Endometrial microvascular endothelial cells (primary cell): ENCODE data around the gene PRR3. TPM values are rescaled to one million over a fixed set of nuclear protein-coding genes. Genes with fewer than 3 reads are reported as not detected.
"Not testable (repeated sequence)": the region's sequence is repeated elsewhere in the genome, so short reads cannot be mapped to it uniquely, and the experiment has no call there.

Experiments
- in situ Hi-C: cut with HindIII; loops from 2 replicates; pipeline ENCODE4 v1.10.0; 2017; ENCODE audit warnings: low sequenced_read_pairs, low pct_unique_long_range_greater_than_20kb; ENCODE audit errors: inconsistent ontology term
- total RNA-seq: library from RNA; depleted of rRNA; stranded (reverse); fragments of >200 nt; gene quantifications from one replicate; pipeline ENCODE4 v1.2.3, GENCODE V29; 2015; ENCODE audit errors: inconsistent ontology term

PRR3 gene, protein sequence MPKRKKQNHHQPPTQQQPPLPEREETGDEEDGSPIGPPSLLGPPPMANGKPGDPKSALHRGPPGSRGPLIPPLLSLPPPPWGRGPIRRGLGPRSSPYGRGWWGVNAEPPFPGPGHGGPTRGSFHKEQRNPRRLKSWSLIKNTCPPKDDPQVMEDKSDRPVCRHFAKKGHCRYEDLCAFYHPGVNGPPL
- 2.2 TPM for total RNA-seq

DNA sequence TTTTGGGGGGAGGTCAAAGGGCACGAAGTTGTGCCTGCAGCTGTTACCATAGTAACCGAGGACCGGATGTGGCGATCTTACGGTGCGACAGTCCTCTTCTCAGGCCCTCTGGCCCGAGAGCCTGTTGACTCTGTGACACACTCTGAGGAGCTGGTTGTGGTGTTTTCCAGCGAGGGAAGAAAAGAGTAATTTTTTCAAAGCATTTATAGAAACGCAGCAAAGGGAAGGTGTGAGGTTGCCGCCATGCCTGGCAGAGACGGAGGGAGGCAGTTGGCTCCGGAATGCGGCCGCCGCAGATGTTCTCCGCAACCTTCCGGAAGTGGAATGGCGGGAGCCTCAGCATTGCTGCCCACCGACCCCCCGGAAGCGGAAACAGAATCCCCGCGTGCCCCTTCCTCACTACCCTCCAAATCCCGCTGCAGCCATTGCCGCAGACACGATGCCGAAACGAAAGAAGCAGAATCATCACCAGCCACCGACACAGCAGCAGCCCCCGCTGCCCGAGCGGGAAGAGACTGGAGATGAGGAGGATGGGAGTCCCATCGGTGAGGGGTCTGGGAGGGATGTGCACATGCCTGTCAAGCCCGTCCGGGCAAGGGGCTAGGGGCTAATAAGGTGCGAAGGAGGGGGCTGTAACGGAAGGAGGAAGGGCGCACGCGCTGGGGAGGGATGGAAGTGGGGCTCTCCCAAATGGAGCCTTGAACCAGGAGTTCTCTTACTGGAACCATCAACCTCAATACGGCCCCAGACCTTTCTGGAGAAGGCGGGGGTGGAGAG is at the start of gene PRR3:
PRR3 (plus strand) TSS at position 390 of the 777 bp plus-strand sequence; CDS start at position 440, 50 bp downstream.
- in situ Hi-C loops: no loop called here

DNA sequence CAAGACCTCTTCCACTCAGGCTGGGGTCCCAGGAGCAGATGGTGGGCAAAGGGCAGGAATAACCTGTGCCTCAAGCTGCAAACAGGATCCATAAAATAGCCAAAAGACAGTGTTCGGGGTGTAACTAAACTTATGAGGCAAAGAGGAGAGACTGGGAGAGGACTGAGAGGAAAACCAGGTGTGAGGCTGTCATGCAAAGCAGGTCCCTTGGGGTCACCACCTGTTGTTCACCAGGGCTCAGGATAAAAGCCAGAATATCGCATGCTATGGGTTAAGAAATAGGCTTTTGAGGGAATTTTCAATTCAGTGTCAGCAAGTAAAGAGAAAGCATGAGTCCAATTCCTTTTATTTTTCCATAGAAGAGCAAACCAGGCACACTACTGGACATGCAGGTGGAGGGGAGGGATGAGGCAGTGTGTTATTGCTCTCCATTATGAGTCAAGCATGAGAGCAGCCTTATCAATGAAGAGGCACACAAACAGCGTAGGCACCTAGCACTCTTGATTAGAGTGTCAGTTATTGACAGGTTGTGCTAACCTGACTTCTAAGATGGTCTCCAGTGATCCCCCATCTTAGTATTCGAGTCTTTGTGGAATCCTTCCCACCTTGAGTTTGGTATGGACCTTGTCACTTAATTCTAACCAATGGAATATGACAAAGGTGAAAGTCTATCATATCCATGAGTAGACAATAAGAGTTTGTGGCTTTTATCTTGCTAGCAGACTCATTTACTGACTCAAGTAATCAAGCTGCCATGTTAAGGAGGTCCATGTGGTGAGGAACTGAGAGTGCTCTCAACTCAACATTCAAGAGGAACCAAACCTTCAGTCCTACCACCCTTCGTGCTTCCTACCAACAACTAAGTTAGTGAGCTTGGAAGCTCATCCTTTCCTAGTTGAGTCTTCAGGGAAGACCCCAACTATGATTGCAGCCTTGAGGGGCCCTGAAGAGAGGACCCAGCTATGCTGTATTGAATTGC is 49.0 kb upstream of the PRR3 start:
- in situ Hi-C loops: no loop called here

DNA sequence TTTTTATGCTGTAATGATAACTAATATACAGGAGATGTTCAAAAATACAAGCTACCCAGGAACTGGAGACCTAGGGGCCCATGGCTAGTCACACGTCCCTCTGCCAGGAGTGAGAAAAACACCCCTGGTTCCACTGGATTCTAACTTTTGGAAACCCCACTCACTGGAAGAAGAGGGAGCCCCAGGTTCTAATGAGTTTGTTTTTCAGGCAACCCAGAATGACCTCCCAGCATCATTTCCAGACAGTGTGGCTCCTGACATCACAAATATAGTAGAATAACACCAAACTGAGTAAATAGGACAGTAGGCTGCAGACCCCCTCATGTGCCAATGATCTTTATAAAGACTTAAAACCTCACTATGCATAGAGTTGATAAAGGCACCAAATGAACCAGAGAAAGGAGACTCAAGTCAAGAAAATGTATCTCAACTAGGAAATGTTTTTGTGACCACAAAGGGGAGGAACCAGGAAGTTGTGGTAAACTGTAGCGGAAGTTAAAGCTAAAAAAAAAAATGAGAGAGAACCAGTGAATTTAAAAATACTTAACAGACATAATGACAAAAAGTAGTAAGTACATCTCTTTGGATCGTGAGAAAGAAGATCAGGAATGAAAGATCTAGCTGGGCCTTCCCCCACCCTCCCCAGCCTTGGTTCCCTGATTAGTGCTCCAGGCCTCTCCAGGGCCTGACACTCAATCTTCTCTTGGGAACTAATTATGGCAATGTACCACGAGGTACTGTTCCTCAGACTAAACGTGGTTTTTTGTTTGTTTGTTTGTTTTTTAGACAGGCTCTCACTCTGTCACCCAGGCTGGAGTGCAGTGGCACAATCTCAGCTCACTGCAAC is 48.0 kb upstream of the PRR3 start:
- in situ Hi-C loops: no loop called here

DNA sequence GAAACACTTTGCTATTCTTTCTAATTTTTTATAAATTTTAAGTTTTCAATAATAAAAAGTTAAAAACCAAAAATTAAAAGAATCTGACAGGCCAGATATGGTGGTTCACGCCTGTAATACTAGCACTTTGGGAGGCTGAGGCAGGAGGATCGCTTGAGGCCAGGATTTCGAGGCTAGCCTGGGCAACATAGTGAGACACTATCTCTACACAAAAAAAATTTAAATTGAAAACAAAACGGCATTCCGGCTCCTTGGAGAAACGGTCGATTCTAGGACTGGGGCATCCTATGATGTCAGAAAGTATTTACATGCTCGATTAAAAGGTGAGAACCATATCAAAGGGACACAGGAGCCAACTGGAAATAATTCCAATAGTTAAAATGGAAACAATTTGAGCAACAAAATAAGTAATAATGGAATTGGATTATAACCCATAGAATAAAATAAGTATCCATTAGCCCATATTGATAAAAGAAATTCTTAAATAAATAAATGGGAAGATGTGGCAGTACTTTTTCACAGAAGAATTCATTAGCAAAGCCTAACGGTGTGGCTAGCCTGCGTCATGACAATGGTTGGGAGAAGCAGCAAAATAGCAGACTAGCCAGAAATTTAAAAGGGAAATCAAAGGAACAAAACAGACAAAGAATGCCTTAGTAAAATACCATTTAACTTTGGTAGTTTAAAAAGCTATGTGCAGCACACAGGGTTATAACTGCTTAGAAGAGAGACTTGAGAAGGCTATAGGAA is 46.5 kb upstream of the PRR3 start:
- in situ Hi-C loops: no loop called here

DNA sequence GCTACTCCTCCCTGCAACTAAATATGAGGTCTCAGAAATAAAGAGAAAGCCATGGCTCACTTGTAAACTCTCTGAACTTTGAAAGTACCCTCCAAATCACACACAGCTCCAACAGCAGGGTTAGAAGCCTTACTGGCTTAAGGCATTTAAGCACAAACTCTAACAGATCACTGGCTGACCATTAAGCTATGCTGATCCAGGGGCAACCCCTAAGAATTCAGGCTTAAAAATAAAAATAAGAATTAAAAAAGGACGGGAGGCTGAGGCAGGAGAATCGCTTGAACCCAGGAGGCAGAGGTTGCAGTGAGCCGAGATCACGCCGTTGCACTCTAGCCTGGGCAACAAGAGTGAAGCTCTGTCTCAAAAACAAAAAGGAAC is 45.9 kb upstream of the PRR3 start:
- in situ Hi-C loops: no loop called here

DNA sequence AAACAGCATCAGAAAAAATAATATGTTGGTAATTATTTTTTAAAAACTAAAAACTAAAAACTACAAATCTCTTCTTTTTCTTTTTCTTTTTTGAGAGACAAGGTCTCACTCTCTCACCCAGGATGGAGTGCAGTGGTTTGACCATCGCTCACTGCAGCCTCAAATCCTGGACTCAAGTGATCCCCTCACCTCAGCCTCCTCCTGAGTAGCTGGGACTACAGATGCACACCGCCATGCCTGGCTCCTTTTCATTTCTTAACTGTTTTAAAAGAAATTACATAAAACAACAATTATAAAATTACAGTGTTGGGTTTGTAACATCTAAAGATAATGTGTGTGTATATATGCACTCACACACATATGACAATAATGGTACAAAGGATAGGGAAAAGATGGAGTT is 43.6 kb upstream of the PRR3 start:
- in situ Hi-C loops: no loop called here

DNA sequence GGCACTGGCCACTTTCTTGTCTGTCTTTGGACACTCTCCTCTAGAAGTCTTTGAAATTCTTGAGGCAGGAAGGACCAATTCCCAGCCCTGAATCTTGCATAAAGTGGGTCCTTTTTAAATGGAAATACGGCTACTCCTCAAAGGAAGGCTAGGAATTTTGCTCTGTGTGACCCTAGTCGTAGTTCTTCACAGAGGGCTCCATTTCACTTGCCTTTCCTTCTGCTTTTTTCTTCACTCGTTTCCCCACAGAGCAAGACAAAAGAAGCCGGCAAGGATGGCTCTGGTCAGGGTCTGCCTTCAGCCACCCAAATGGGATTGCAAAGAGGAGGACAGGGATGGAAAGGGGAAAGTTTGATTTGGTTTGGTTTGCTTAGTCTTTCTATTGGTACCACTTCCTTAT is 42.0 kb upstream of the PRR3 start:
- in situ Hi-C loops: no loop called here

DNA sequence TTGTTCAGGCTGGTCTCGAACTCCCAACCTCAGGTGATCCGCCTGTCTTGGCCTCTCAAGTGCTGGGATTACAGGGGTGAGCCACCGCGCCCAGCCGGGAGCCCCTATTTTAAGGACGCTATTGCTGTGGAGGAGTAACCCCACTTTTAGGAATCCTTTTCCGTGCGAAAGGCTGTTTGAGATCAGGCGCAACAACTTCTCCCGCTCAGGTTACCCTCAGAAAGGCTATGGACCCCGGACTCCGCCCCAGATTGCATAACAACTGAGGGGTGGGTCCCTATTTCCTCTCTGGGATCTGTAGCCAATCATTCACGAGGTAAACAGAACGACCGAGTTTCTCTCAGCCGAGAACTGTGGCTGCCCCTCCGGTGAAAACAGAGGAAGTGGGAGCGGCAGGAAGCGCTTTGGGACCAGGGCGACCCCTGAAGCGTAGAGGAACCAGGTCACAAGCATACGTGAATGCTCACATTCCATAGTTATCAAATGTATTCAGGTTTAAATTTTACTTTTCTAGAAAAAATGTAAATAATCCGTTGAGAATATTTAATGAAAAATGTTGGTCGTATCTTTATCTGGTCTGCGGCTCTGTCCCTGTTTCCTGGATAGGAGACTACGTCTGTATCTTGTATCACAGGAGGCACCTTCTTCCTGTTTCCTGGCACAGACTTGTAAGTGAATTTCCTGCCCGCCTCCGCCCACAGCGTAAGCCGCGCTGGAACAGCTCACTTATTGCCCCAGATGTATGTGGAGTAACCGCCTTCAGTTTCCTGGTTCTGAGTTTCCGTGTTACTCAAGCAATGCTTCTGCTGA is 40.9 kb upstream of the PRR3 start:
- in situ Hi-C loops: no loop called here

DNA sequence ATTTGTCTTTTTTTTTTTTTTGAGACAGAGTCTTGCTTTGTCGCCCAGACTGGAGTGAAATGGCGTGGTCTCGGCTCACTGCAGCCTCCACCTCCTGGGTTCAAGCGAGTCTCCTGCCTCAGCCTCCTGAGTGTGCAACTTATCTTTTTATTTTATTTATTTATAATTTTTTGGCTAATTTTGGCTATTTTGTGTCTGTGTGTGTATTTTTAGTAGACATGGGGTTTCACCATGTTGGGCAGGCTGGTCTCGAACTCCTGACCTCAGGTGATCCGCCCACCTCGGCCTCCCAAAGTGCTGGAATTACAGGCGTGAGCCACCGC is 40.4 kb upstream of the PRR3 start:
- in situ Hi-C loops: not testable (repeated sequence)

DNA sequence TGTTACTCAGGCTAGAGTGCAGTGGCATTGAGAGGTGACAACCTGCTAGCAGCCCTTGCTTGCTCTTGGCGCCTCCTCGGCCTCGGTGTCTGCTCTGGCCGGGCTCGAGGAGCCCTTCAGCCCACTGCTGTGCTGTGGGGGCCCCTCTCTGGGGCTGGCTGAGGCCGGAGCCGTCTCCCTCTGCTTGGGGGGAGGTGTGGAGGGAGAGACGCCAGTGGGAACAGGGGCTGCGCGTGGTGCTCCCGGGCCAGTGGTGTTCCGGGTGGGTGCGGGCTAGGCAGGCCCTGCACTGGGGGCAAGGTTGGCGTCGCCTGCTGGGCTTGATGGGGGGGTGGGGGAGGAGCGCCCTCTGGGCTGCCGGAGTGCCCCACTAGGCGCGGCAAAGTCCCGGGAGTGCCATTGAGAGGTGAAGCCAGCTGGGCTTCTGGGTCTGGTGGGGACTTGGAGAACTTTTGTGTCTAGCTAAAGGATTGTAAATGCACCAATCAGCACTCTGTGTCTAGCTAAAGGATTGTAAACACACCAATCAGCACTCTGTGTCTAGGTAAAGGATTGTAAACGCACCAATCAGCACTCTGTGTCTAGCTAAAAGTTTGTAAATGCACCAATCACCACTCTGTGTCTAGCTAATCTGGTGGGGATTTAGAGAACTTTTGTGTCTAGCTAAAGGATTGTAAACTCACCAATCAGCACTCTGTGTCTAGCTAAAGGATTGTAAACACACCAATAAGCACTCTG is 39.2 kb upstream of the PRR3 start:
- in situ Hi-C loops: not testable (repeated sequence)

DNA sequence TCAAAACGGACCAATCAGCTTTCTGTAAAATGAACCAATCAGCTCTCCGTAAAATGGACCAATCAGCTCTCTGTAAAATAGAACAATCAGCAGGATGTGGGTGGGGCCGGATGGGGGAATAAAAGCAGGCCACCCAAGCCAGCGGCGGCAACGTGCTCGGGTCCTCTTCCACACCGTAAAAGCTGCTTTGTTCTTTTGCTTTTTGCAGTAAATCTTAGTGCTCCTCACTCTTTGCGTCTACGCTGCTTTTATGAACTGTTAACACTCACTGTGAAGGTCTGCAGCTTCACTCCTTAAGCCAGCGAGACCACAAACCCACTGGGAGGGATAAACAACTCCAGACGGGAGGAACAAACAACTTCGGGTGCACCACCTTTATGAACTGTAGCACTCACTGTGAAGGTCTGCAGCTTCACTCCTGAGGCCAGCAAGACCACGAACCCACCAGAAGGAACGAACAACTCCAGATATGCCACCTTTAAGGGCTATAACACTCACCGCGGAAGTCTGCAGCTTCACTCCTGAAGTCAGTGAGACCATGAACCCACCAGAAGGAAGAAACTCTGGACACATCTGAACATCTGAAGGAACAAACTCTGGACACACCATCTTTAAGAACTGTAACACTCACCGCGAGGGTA is 38.5 kb upstream of the PRR3 start:
- in situ Hi-C loops: not testable (repeated sequence)

DNA sequence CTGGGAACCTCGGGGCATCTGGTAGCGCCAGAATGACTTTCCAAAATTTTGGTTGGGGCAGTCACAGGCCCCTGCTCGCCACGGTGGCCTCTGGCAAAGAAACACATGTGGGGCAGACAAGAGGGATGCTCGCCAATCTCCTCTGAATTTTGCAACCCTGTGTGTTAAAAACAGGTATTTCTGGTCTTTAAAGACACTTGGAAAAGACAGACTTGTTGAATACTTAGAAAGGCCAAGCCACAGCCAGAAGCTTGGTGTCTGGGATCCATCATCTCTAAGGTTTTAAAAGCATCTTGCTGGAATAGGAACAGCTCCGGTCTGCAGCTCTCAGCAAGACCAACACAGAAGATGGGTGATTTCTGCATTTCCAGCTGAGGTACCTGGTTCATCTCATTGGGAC is 36.6 kb upstream of the PRR3 start:
- in situ Hi-C loops: no loop called here

DNA sequence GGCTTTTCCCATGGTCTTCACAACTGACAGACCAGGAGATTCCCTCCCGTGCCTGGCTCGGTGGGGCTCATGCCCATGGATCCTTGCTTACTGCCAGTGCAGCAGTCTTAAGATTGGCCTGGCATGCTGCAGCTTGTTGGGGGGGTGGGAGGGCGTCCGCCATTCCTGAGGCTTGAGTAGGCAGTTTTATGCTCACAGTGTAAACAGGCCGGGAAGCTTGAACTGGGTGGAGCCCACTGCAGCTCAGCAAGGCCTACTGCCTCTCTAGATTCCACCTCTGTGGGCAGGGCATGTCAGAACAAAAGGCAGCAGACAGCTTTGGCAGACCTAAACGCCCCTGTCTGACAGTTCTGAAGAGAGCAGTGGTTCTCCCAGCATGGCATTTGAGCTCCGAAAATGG is 36.0 kb upstream of the PRR3 start:
- in situ Hi-C loops: not testable (repeated sequence)

DNA sequence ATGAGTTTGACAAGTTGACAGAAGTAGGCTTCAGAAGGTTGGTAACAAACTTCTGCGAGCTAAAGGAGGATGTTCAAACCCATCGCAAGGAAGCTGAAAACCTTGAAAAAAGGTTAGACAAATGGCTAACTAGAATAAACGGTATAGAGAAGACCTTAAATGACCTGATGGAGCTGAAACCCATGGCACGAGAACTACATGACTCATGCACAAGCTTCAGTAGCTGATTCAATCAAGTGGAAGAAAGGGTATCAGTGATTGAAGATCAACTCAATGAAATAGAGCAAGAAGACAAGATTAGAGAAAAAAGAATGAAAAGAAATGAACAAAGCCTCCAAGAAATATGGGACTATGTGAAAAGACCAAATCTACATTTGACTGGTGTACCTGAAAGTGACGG is 35.1 kb upstream of the PRR3 start:
- in situ Hi-C loops: not testable (repeated sequence)

DNA sequence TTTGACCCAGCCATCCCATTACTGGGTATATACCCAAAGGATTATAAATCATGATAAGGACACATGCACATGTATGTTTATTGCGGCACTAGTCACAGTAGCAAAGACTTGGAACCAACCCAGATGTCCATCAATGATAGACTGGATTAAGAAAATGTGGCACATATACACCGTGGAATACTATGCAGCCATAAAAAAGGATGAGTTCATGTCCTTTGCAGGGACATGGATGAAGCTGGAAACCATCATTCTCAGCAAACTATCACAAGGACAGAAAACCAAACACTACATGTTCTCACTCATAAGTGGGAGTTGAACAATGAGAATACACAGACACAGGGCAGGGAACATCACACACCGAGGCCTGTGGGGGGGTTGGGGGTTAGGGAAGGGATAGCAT is 30.7 kb upstream of the PRR3 start:
- in situ Hi-C loops: not testable (repeated sequence)

DNA sequence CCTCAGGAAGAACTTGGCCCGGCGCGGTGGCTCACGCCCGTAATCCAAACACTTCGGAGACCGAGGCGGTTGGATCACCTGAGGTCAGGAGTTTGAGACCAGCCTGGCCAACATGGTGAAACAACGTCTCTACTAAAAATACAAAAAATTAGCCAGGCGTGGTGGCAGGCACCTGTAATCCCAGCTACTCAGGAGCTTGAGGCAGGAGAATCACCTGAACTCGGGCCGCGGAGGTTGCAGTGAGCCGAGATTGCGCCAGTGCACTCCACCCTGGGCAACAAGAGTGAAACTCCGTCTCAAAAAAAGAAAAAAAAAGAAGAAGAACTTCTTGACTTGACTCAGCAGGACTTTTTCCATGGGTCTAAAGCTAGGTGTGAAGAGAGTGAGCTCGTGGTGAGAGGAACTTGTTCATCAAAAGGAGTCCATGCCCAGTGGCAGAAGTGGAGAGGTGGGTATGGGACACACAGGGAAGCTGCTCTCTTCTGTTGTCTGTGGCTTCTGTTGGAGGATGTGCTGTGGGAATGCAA is 27.7 kb upstream of the PRR3 start:
- in situ Hi-C loops: not testable (repeated sequence)
